Embryonic facial prominence (tissue), 1 donor: ENCODE results near the gene LIPC.

Source experiments
- DNase-seq: peaks from one replicate; pipeline ENCODE4 v3.0.0-alpha.2; 2016; ENCODE audit errors: extremely low spot score

Gene LIPC

GRCh38 chr15:58475573-58476524, 44.1 kb downstream of the LIPC start:
- no peak for DNase-seq

- no peak for DNase-seq
These were observed 44.9 kb downstream of the LIPC start for GRCh38 chr15:58476525-58477162.

- no peak for DNase-seq
These were observed 45.4 kb downstream of the LIPC start for GRCh38 chr15:58477170-58477569.

GRCh38 chr15:58478035-58478434, 46.2 kb downstream of the LIPC start:
- no peak for DNase-seq

- no peak for DNase-seq
These were observed 46.8 kb downstream of the LIPC start for GRCh38 chr15:58478579-58478978.

- no peak for DNase-seq
These were observed 48.1 kb downstream of the LIPC start for GRCh38 chr15:58479941-58480340.

GRCh38 chr15:58483376-58483775, 51.6 kb downstream of the LIPC start:
- no peak for DNase-seq

GRCh38 chr15:58484791-58485600, 53.2 kb downstream of the LIPC start:
- DNase-seq = no peak

GRCh38 chr15:58486062-58486461, 54.3 kb downstream of the LIPC start:
- no peak for DNase-seq

- no peak for DNase-seq
These were observed 54.8 kb downstream of the LIPC start for GRCh38 chr15:58486564-58486963.

GRCh38 chr15:58487041-58487723, 55.4 kb downstream of the LIPC start:
- no peak for DNase-seq

GRCh38 chr15:58487724-58488120, 55.9 kb downstream of the LIPC start:
- no peak for DNase-seq

GRCh38 chr15:58489289-58490085, 57.7 kb downstream of the LIPC start:
- DNase-seq = no peak

- no peak for DNase-seq
These were observed 58.5 kb downstream of the LIPC start for GRCh38 chr15:58490086-58490887.

GRCh38 chr15:58490888-58491473, 59.2 kb downstream of the LIPC start:
- DNase-seq = no peak

- no peak for DNase-seq
These were observed 59.9 kb downstream of the LIPC start for GRCh38 chr15:58491499-58492202.

GRCh38 chr15:58492661-58493397, 61.0 kb downstream of the LIPC start:
- no peak for DNase-seq

GRCh38 chr15:58494567-58494966, 62.8 kb downstream of the LIPC start:
- no peak for DNase-seq
